ENCODE results near the gene VAMP2. TPM values are rescaled to one million over a fixed set of nuclear protein-coding genes. Genes with fewer than 3 reads are reported as not detected.

VAMP2 gene
- total and polyA plus RNA-seq, 2 donors (not counting 1 experiment from before 2014, with no cell fraction given), result 162 to 209 TPM

DNA sequence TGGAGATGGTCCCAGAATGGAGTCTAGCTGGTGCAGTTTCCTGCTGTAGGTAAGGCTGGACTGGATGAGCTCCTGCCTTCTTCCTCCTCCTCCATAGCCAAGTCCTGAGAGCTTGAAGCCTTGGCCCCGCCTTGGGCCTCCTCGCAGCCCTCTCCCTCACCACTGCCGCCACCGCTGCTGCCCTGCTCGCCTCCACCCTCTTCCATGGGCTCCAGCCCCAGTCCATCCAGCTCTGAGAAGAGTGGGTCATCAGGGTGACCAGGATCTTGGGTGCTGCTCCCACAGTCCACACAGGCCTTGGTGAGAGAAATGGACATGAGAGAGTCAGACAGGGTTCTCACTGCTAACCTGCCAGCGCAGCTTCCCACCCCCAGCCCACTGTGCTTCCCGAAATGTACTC is 21.7 kb downstream of the VAMP2 start:
- no peak for ATAC-seq (ENCODE audit: low read depth)
- Histone ChIP-seq H2AFZ (ENCODE audit: insufficient read depth, low read depth, low read length, poor library complexity, severe bottlenecking) (no peak overlapping the region), H3K79me2 (ENCODE audit: control insufficient read depth, insufficient read depth, low read length) (no peaks in the 10 kb centered on the region), H4K20me1 (ENCODE audit: control insufficient read depth, insufficient read depth, low read length, poor library complexity, severe bottlenecking) (peaks cover 9% of the 10 kb centered on the region), H3K4me2 (replicated peaks; ENCODE audit: low read depth, low read length, poor library complexity, severe bottlenecking) (no peak overlapping the region), H3K36me3 (replicated peaks in 1 of 2; ENCODE audit: control extremely low read depth in 1 of 2, control insufficient read depth in 1 of 2, extremely low read depth in 1 of 2, insufficient read depth in 2 of 2, low read length in 1 of 2) (peaks cover 0 to 45% of the 10 kb centered on the region in 2 experiments), H3K27ac (ENCODE audit: low read length in 2 of 2) (no peak overlapping the region), H3K9ac (ENCODE audit: low read length) (no peak overlapping the region), H3K4me1 (ENCODE audit: control insufficient read depth in 2 of 2, insufficient read depth in 2 of 2, low read length in 2 of 2) (peaks cover 10 to 20% of the 10 kb centered on the region in 2 donors), H3K27me3 (replicated peaks in 1 of 4; ENCODE audit: control extremely low read depth in 1 of 4, control insufficient read depth in 3 of 4, insufficient read depth in 4 of 4, low read length in 3 of 4) (no peaks in the 10 kb centered on the region), H3K9me3 (ENCODE audit: control extremely low read depth in 1 of 3, control insufficient read depth in 2 of 3, insufficient read depth in 1 of 3, low read length in 2 of 3) (no peaks in the 10 kb centered on the region), H3K4me3 (ENCODE audit: control extremely low read depth in 1 of 5, extremely low read depth in 1 of 5, insufficient read depth in 1 of 5, low read depth in 2 of 5, low read length in 4 of 5) (no peak overlapping the region)
- Mint-ChIP-seq H3K27ac (peak overlapping the region; percentile 15), H3K9me3 (ENCODE audit: insufficient read depth) (no peaks in the 10 kb centered on the region), H3K4me3 (no peak overlapping the region), H3K4me1 (peaks cover 2% of the 10 kb centered on the region), H3K27me3 (no peaks in the 10 kb centered on the region)
- 99% methylated on average over 7 of the region's 7 CpGs for WGBS (ENCODE audit: insufficient coverage)
- TF ChIP-seq EZH2 (IDR thresholded peaks at IDR 0.05; ENCODE audit: borderline replicate concordance, insufficient read depth, low read depth, low read length, poor library complexity, severe bottlenecking), result no peak
- TF ChIP-seq, protein P1, sequence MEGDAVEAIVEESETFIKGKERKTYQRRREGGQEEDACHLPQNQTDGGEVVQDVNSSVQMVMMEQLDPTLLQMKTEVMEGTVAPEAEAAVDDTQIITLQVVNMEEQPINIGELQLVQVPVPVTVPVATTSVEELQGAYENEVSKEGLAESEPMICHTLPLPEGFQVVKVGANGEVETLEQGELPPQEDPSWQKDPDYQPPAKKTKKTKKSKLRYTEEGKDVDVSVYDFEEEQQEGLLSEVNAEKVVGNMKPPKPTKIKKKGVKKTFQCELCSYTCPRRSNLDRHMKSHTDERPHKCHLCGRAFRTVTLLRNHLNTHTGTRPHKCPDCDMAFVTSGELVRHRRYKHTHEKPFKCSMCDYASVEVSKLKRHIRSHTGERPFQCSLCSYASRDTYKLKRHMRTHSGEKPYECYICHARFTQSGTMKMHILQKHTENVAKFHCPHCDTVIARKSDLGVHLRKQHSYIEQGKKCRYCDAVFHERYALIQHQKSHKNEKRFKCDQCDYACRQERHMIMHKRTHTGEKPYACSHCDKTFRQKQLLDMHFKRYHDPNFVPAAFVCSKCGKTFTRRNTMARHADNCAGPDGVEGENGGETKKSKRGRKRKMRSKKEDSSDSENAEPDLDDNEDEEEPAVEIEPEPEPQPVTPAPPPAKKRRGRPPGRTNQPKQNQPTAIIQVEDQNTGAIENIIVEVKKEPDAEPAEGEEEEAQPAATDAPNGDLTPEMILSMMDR (IDR thresholded peaks at IDR 0.05), result no peak
- intact Hi-C loops (cut with micrococcal nuclease), result no loop called here
- CTCF ChIA-PET, result interaction anchor here (0.6 to 7.2 kb wide), 8 partner anchors 9 to 81 kb away, joined by 3 to 68 read pairs (median 4); partner anchors contain the start of gene ALOXE3
- peak; percentile 45 for DNase-seq
- POLR2A ChIA-PET, result interaction anchor here (2.6 to 2.7 kb wide), 2 partner anchors 10 to 15 kb away, joined by 21 to 36 read pairs; partner anchors contain the start of gene PER1

Measured in B cell (primary cell).